ENCODE measurements around the gene MAST4.

MAST4 gene

GRCh38 chr5:66595756-66596635 lies at the start of gene MAST4:
Gene MAST4, plus strand, starts transcription at chr5:66596393. Its CDS starts 263 bp downstream, at chr5:66596656.
- DNase-seq (ENCODE audit: low read depth in 3 of 3) = peak; percentile 15 to 79 (median 38)

- no peak for DNase-seq (ENCODE audit: low read depth in 3 of 3)
Measured at GRCh38 chr5:66546541-66546940, 49.7 kb upstream of the MAST4 start.

- DNase-seq (ENCODE audit: low read depth in 3 of 3) = no peak
Measured at GRCh38 chr5:66551338-66551737, 44.9 kb upstream of the MAST4 start.

GRCh38 chr5:66551945-66552344 lies 44.2 kb upstream of the MAST4 start:
- no peak for DNase-seq (ENCODE audit: low read depth in 3 of 3)

GRCh38 chr5:66553368-66553912 lies 42.8 kb upstream of the MAST4 start:
- DNase-seq (ENCODE audit: low read depth in 3 of 3) = no peak

GRCh38 chr5:66553916-66554575 lies 42.1 kb upstream of the MAST4 start:
- DNase-seq (ENCODE audit: low read depth in 3 of 3) = peak in 1 of 3 experiments; percentile 11

GRCh38 chr5:66554884-66555283 lies 41.3 kb upstream of the MAST4 start:
- DNase-seq (ENCODE audit: low read depth in 3 of 3) = no peak

GRCh38 chr5:66558560-66558959 lies 37.6 kb upstream of the MAST4 start:
- peak in 1 of 3 experiments; percentile 1 for DNase-seq (ENCODE audit: low read depth in 3 of 3)

- no peak for DNase-seq (ENCODE audit: low read depth in 3 of 3)
Measured at GRCh38 chr5:66560371-66560770, 35.8 kb upstream of the MAST4 start.

GRCh38 chr5:66561256-66561990 lies 34.8 kb upstream of the MAST4 start:
- DNase-seq (ENCODE audit: low read depth in 3 of 3) = no peak

- no peak for DNase-seq (ENCODE audit: low read depth in 3 of 3)
Measured at GRCh38 chr5:66565878-66566277, 30.3 kb upstream of the MAST4 start.

GRCh38 chr5:66567474-66567873 lies 28.7 kb upstream of the MAST4 start:
- DNase-seq (ENCODE audit: low read depth in 3 of 3) = no peak

- DNase-seq (ENCODE audit: low read depth in 3 of 3) = no peak
Measured at GRCh38 chr5:66570201-66570600, 26.0 kb upstream of the MAST4 start.

- no peak for DNase-seq (ENCODE audit: low read depth in 3 of 3)
Measured at GRCh38 chr5:66573733-66574132, 22.5 kb upstream of the MAST4 start.

GRCh38 chr5:66582499-66583165 lies 13.6 kb upstream of the MAST4 start:
- no peak for DNase-seq (ENCODE audit: low read depth in 3 of 3)

- no peak for DNase-seq (ENCODE audit: low read depth in 3 of 3)
Measured at GRCh38 chr5:66585291-66585690, 10.9 kb upstream of the MAST4 start.

- no peak for DNase-seq (ENCODE audit: low read depth in 3 of 3)
Measured at GRCh38 chr5:66587771-66588170, 8.4 kb upstream of the MAST4 start.

- DNase-seq (ENCODE audit: low read depth in 3 of 3) = no peak
Measured at GRCh38 chr5:66596636-66597182, 516 bp downstream of the MAST4 start.

- no peak for DNase-seq (ENCODE audit: low read depth in 3 of 3)
Measured at GRCh38 chr5:66597183-66597757, 1.1 kb downstream of the MAST4 start.

- no peak for DNase-seq (ENCODE audit: low read depth in 3 of 3)
Measured at GRCh38 chr5:66602621-66603020, 6.4 kb downstream of the MAST4 start.

GRCh38 chr5:66603164-66603563 lies 7.0 kb downstream of the MAST4 start:
- DNase-seq (ENCODE audit: low read depth in 3 of 3) = no peak
